SK-N-MC (cell line): ENCODE results near the gene RIBC1.

Source experiments
- DNase-seq: peaks from one replicate; pipeline ENCODE4 v3.0.0-alpha.2; 2011; ENCODE audit warnings: low read depth, low spot score
- H3K27ac ChIP-seq: fragments of 200-600 bp; sonication (generic); 2 replicates; pipeline ENCODE4 v1.5.1; 2016; ENCODE audit warnings: mixed run types
- H3K36me3 ChIP-seq: fragments of 200-600 bp; sonication (generic); 2 replicates; pipeline ENCODE4 v1.6.1; 2017; ENCODE audit warnings: antibody characterized with exemption, low read length, mixed read lengths; ENCODE audit not compliant: insufficient read depth
- H3K4me3 ChIP-seq: fragments of 200-600 bp; sonication (generic); 2 replicates; pipeline ENCODE4 v1.5.1; 2016
- H3K9ac ChIP-seq: fragments of 200-600 bp; sonication (generic); 2 replicates; pipeline ENCODE4 v1.8.0; 2017; ENCODE audit warnings: mixed run types, mixed read lengths; ENCODE audit not compliant: insufficient read length
- H3K9me3 ChIP-seq: fragments of 200-600 bp; sonication (generic); 2 replicates; pipeline ENCODE4 v1.6.1; 2017; ENCODE audit warnings: low read depth, mild to moderate bottlenecking, antibody characterized with exemption, low read length, moderate library complexity, mixed read lengths
- EZH2 ChIP-seq: fragments of 200-600 bp; sonication (generic); IDR thresholded peaks from one replicate; pipeline ENCODE4 v1.6.1; 2017; ENCODE audit warnings: antibody characterized with exemption
- FOXP2 ChIP-seq: optimal IDR thresholded peaks from 2 replicates; pipeline ENCODE3; 2011; ENCODE audit warnings: mild to moderate bottlenecking, moderate library complexity; ENCODE audit not compliant: insufficient read depth; ENCODE audit errors: extremely low read length, control extremely low read depth
- POLR2AphosphoS5 ChIP-seq: IDR thresholded peaks from 2 replicates; pipeline ENCODE4 v1.6.1; 2012; ENCODE audit warnings: mild to moderate bottlenecking, low read depth, low read length, borderline replicate concordance

The RIBC1 gene

DNA sequence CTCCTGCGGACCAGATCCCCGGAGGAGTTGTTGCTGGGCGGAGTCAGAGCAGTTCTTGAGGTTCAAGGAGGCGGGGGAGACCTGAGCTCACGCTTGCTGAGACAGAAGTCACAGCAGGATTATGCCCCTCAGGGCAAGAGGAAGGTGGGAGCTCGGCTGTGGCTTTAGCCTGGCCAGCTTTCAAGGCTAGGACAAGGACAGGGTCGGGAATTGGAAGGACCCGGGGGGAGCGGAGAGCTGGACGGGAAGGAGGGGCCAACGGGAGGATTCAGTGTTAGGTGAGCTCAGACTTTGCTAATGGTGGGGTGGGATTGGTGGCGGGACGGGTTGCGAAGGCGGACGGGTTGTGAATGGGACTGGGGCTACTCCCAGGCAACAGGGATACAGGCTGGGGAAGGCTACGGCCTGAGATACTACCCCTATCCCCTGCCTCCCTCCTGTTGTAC, at the start of gene RIBC1:
Gene RIBC1, plus strand, starts transcription at position 13 of the 446 bp plus-strand sequence. CDS start 3,404 bp downstream, outside the sequence.
- Histone ChIP-seq H3K4me3 (peak within 1 kb of the TSS; percentile 84), H3K9me3 (no peaks in the 10 kb centered on the region), H3K36me3 (peaks cover 14% of the 10 kb centered on the region), H3K27ac (peak within 1 kb of the TSS; percentile 98), H3K9ac (peak within 1 kb of the TSS; percentile 99)
- no peak for DNase-seq
- TF ChIP-seq POLR2AphosphoS5 (no peak), FOXP2 (no peak), EZH2 (no peak)

DNA sequence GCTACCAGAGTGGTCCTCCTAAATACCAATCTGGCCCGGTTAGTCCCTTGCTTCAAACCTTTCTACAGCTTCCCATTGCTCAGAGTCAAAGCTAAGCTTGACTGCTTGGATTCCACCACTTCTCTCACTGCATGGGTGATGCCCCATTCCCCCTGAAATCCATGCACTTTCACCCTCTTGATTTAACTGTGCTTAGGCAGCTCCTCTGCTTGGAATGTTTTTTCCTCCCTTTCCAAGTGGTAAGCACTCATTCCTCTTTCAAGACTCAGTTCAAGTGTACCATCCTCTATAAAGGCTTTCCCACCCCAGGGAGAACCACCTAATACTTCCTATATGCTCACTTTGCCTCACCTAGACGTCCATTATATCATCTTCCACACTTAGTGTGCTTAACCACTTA, 49.4 kb upstream of the RIBC1 start:
- H3K9ac ChIP-seq, result no peak overlapping the region
- H3K27ac ChIP-seq, result no peak overlapping the region
- no peaks in the 10 kb centered on the region for H3K9me3 ChIP-seq
- TF ChIP-seq FOXP2 (no peak), POLR2AphosphoS5 (no peak), EZH2 (no peak)
- no peak overlapping the region for H3K4me3 ChIP-seq
- no peak for DNase-seq
- H3K36me3 ChIP-seq, result peaks cover 17% of the 10 kb centered on the region; the same call in 1 of the 2 replicates

DNA sequence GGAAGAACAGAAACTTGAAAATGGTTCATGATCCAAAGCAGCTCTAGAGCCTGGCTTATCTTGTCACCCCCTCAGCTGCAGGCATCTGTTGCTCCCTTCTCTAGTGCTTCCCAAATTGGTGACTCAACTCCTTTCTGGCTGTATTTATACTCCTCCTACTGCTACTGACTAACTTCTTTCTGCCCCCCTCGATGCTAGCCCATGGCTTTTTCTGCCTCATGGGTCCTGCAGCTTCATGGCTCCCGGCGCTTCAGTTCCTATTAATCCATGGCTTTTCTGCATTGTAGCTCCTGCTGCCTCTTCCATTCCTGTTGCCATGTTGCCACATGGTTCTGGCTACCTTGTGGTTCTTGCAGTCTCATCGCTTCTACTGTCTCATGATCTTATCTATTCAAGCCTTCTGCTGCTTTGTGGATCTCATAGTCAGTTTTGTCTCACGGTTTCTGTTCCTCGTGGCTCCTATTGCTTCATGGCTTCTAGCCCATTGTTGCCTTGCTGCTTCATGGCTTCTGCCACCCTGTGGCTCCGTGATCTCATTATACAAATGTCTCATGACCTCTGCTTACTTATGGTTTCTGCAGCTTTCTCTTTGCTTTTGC, 48.4 kb upstream of the RIBC1 start:
- no peak for TF ChIP-seq FOXP2
- no peak for TF ChIP-seq EZH2
- TF ChIP-seq POLR2AphosphoS5, result no peak
- Histone ChIP-seq H3K36me3 (peaks cover 27% of the 10 kb centered on the region), H3K9ac (no peak overlapping the region), H3K27ac (no peak overlapping the region), H3K4me3 (no peak overlapping the region), H3K9me3 (no peaks in the 10 kb centered on the region)
- DNase-seq, result no peak

DNA sequence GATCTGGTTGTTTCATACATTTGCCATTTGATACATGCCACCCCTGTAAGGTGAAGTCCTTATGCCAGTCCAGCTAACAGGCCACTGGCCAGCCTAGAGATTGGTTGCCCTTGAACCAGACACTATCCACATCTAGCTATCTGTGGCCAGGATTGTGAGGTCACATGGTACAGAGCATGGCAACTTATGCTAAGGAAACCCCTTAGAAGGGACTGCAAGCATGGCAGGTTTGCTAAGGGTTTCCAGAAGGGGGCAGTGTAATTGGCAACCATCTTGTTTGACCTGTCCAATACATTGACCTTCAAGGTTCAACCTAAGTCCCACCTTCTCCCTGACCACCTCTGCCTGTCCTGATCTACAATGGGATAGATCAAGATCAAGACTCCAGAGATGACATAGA, 47.8 kb upstream of the RIBC1 start:
- Histone ChIP-seq H3K9me3 (no peaks in the 10 kb centered on the region), H3K4me3 (no peak overlapping the region), H3K27ac (no peak overlapping the region), H3K9ac (no peak overlapping the region), H3K36me3 (peaks cover 33% of the 10 kb centered on the region)
- DNase-seq, result no peak
- no peak; the same call in 1 of the 2 replicates for TF ChIP-seq POLR2AphosphoS5

DNA sequence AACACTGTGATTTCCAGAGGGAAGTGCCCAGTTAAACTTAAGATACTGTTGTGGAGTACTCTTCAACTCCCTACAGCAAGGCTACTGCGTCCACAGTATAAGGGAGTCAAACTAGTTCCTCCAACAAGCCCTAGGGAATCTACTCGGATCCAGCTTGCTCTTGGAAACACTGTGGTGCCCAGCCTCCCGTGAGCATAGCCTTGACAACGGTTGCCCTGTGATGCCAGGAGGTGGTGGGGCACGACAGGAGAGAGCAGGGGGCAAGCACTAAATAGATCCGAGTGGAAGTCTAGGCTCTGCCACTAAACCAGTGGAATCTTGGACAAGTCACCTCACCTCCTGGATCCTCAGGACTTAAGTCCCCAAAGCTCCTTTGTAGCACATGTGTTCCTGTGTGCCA, 45.8 kb upstream of the RIBC1 start:
- no peak for DNase-seq
- no peak overlapping the region for H3K4me3 ChIP-seq

DNA sequence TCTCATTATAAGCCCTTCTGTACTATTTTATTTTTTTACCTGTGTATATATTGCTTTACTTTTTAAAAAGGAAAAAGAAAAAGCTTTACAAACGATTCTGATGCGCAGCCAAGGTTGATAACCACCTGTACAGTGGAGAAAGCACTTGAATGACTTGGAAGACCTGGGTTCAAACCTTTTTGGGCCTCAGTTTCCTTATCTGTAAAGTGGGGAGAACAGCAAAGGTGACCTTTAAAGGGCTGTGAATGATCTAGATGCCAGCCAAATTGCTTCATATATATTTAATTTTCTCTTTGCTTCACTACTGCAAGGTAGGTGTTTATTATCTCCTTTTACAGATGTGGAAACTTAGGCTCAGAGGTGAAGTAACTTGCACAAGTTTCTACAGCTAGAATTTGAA, 45.2 kb upstream of the RIBC1 start:
- Histone ChIP-seq H3K27ac (no peak overlapping the region), H3K36me3 (peaks cover 58% of the 10 kb centered on the region), H3K4me3 (no peak overlapping the region), H3K9ac (no peak overlapping the region), H3K9me3 (no peaks in the 10 kb centered on the region)
- DNase-seq, result no peak
- TF ChIP-seq EZH2 (no peak), POLR2AphosphoS5 (no peak), FOXP2 (no peak)

More for the DNA sequence above, 45.8 kb upstream of the RIBC1 start:
- no peaks in the 10 kb centered on the region for H3K9me3 ChIP-seq
- H3K27ac ChIP-seq, result no peak overlapping the region
- peaks cover 52% of the 10 kb centered on the region for H3K36me3 ChIP-seq
- TF ChIP-seq POLR2AphosphoS5 (no peak), EZH2 (no peak), FOXP2 (no peak)
- H3K9ac ChIP-seq, result no peak overlapping the region

DNA sequence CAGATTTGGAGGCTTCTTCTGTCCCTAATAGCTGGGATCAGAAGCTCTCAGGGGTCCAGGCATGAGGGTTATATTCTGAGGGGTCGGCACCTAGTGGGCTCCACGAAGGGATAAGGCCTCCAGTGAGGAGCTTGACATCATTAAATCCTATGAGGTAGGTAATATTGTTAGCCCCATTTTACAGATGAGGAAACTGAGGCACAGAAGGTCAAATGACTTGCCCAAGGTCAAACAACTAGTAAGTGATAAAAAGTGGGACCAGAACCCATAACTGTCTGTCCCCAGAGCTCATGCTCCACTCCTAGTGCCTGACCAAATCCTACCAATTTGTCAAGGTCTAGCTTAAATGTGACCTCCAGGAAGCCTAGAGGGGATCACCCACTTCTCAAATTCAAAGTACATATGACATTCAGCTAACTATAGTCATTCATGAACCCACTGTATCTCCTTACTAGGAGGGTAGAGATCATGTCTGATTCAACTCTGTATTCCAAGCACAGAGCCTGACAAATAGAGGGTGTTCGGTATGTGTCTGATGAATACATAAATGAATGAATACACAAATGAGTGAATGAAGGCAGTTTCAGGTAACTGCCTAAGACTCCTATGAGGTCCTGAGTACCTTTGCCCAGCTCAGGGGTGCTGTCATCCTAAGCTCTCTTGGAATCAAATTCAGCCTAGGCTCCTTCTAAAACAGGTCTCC, 43.5 kb upstream of the RIBC1 start:
- H3K36me3 ChIP-seq, result peaks cover 75% of the 10 kb centered on the region
- no peak for DNase-seq
- H3K9ac ChIP-seq, result no peak overlapping the region
- no peak overlapping the region for H3K4me3 ChIP-seq
- no peak for TF ChIP-seq FOXP2
- no peak for TF ChIP-seq POLR2AphosphoS5
- TF ChIP-seq EZH2, result no peak
- H3K9me3 ChIP-seq, result no peaks in the 10 kb centered on the region
- H3K27ac ChIP-seq, result no peak overlapping the region

DNA sequence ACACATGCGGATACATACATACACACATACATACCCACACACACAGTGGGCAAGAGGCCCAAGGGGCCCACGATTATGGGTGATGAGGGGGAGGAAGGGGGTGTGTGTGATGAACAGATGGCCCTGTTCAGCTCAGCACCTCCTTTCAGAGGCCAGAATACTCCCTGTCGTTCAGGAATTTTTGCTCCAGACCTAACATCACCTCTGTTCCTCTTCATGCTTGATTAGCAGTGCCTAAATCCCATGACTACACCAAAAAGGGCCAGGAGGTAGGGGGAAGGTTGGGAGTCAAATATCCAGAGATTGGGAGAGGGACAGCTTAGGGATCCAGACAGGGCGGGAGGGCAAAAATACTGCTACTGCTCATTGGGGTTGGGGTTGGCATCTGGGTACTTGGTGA, 42.9 kb upstream of the RIBC1 start:
- H3K36me3 ChIP-seq, result peaks cover 81% of the 10 kb centered on the region
- no peak overlapping the region for H3K27ac ChIP-seq
- TF ChIP-seq FOXP2 (no peak), POLR2AphosphoS5 (no peak), EZH2 (no peak)
- no peak overlapping the region for H3K4me3 ChIP-seq
- DNase-seq, result no peak
- H3K9me3 ChIP-seq, result no peaks in the 10 kb centered on the region
- no peak overlapping the region for H3K9ac ChIP-seq
